Trophoblast cell (in vitro differentiated cells and primary cell): ENCODE results near the gene CREB5.
"Not testable (repeated sequence)": the region's sequence is repeated elsewhere in the genome, so short reads cannot be mapped to it uniquely, and the experiment has no call there.

ENCODE experiments used
- DNase-seq, 2 donors: peaks; one replicate each; pipeline ENCODE4 v3.0.0-alpha.2; 2016
- H2AFZ ChIP-seq: 2 replicates; pipeline ENCODE4 v1.6.1; 2013; ENCODE audit warnings: low read length, moderate library complexity, mild to moderate bottlenecking; ENCODE audit not compliant: insufficient read depth, poor library complexity
- H2AK5ac ChIP-seq: 2 replicates; pipeline ENCODE4 v1.6.1; 2013; ENCODE audit warnings: mild to moderate bottlenecking, low read length
- H2BK120ac ChIP-seq: 2 replicates; pipeline ENCODE4 v1.6.1; 2013; ENCODE audit warnings: low read length, mild to moderate bottlenecking, moderate library complexity; ENCODE audit not compliant: insufficient read depth, poor library complexity
- H2BK12ac ChIP-seq: 2 replicates; pipeline ENCODE4 v1.6.1; 2013; ENCODE audit warnings: mild to moderate bottlenecking, low read length, moderate library complexity
- H2BK5ac ChIP-seq: 2 replicates; pipeline ENCODE4 v1.6.1; 2013; ENCODE audit warnings: low read length, low read depth, moderate library complexity, mild to moderate bottlenecking; ENCODE audit not compliant: poor library complexity
- H3K14ac ChIP-seq: 2 replicates; pipeline ENCODE4 v1.6.1; 2013; ENCODE audit warnings: mild to moderate bottlenecking, low read length
- H3K18ac ChIP-seq: 2 replicates; pipeline ENCODE4 v1.6.1; 2013; ENCODE audit warnings: mild to moderate bottlenecking, low read length
- H3K23ac ChIP-seq: 2 replicates; pipeline ENCODE4 v1.6.1; 2013; ENCODE audit warnings: low read length
- H3K27ac ChIP-seq: 2 replicates; pipeline ENCODE4 v1.5.1; 2013; ENCODE audit warnings: low read depth, mild to moderate bottlenecking, inconsistent platforms, low read length, moderate library complexity
- H3K27me3 ChIP-seq: 2 replicates; pipeline ENCODE4 v1.6.1; 2013; ENCODE audit warnings: inconsistent platforms, mild to moderate bottlenecking, low read length, moderate library complexity; ENCODE audit not compliant: insufficient read depth
- H3K36me3 ChIP-seq, 2 experiments: 1 replicate in 1 of 2; 2 replicates in 1 of 2; pipeline ENCODE4 v1.6.1; 2013; ENCODE audit warnings: low read length in 2 of 2, mild to moderate bottlenecking in 2 of 2, moderate library complexity in 1 of 2; ENCODE audit not compliant: insufficient read depth in 2 of 2, control insufficient read depth in 1 of 2
- H3K4ac ChIP-seq: 2 replicates; pipeline ENCODE4 v1.6.1; 2013; ENCODE audit warnings: low read depth, mild to moderate bottlenecking, low read length, moderate library complexity
- H3K4me1 ChIP-seq, 2 experiments: 1 replicate in 1 of 2; 2 replicates in 1 of 2; pipeline ENCODE4 v1.6.1; 2013; ENCODE audit warnings: low read length in 2 of 2, mild to moderate bottlenecking in 2 of 2, moderate library complexity in 1 of 2; ENCODE audit not compliant: insufficient read depth in 2 of 2, control insufficient read depth in 1 of 2
- H3K4me2 ChIP-seq: 2 replicates; pipeline ENCODE4 v1.6.1; 2013; ENCODE audit warnings: inconsistent platforms, mild to moderate bottlenecking, low read length, moderate library complexity
- H3K4me3 ChIP-seq: 2 replicates; pipeline ENCODE4 v1.5.1; 2013; ENCODE audit warnings: mild to moderate bottlenecking, low read depth, low read length, inconsistent platforms
- H3K79me1 ChIP-seq: one replicate; pipeline ENCODE4 v1.6.1; 2013; ENCODE audit warnings: low read length
- H3K79me2 ChIP-seq: 2 replicates; pipeline ENCODE4 v1.6.1; 2013; ENCODE audit warnings: low read length, mild to moderate bottlenecking; ENCODE audit not compliant: control insufficient read depth, insufficient read depth, poor library complexity
- H3K9ac ChIP-seq: 2 replicates; pipeline ENCODE4 v1.6.1; 2013; ENCODE audit warnings: mild to moderate bottlenecking, low read length
- H3K9me3 ChIP-seq: 2 replicates; pipeline ENCODE4 v1.6.1; 2013; ENCODE audit warnings: low read depth, mild to moderate bottlenecking, control low read depth, inconsistent platforms, low read length; ENCODE audit not compliant: insufficient read depth
- H4K12ac ChIP-seq: 2 replicates; pipeline ENCODE4 v1.6.1; 2013; ENCODE audit warnings: low read depth, mild to moderate bottlenecking, low read length, moderate library complexity
- H4K8ac ChIP-seq: 2 replicates; pipeline ENCODE4 v1.6.1; 2013; ENCODE audit warnings: low read depth, mild to moderate bottlenecking, low read length, moderate library complexity
- H4K91ac ChIP-seq: one replicate; pipeline ENCODE4 v1.6.1; 2013; ENCODE audit warnings: low read depth, mild to moderate bottlenecking, low read length, moderate library complexity
- WGBS: extraction: QIAGEN DNeasy Blood & Tissue Kit; methylation state at CpG from one replicate; pipeline ENCODE4 v1.1.7; 2013; ENCODE audit warnings: missing lambda C conversion rate; ENCODE audit not compliant: insufficient read length, insufficient coverage; ENCODE audit errors: extremely low coverage; 5-methylcytosine and 5-hydroxymethylcytosine counted together

The CREB5 gene

GRCh38 chr7:28551331-28551730 lies 139.0 kb downstream of the CREB5 start:
- no peak for DNase-seq
- no peak overlapping the region for H2AFZ ChIP-seq
- no peak overlapping the region for H3K23ac ChIP-seq
- no peak overlapping the region for H3K4me3 ChIP-seq
- WGBS = no CpG with 5 or more reads among the region's 5 CpGs
- no peaks in the 10 kb centered on the region for H3K36me3 ChIP-seq
- H3K4me2 ChIP-seq = no peak overlapping the region
- H4K8ac ChIP-seq = no peak overlapping the region
- H2BK12ac ChIP-seq = no peak overlapping the region
- no peaks in the 10 kb centered on the region for H3K79me2 ChIP-seq
- H3K9me3 ChIP-seq = no peaks in the 10 kb centered on the region
- no peak overlapping the region for H3K14ac ChIP-seq
- H3K9ac ChIP-seq = no peak overlapping the region
- H2AK5ac ChIP-seq = no peak overlapping the region
- H2BK120ac ChIP-seq = no peak overlapping the region
- no peak overlapping the region for H4K12ac ChIP-seq
- no peaks in the 10 kb centered on the region for H3K27me3 ChIP-seq
- H2BK5ac ChIP-seq = no peak overlapping the region
- H3K27ac ChIP-seq = no peak overlapping the region
- H3K79me1 ChIP-seq = no peaks in the 10 kb centered on the region
- H3K18ac ChIP-seq = no peak overlapping the region
- no peaks in the 10 kb centered on the region for H3K4me1 ChIP-seq
- H4K91ac ChIP-seq = no peak overlapping the region
- no peak overlapping the region for H3K4ac ChIP-seq

DNA sequence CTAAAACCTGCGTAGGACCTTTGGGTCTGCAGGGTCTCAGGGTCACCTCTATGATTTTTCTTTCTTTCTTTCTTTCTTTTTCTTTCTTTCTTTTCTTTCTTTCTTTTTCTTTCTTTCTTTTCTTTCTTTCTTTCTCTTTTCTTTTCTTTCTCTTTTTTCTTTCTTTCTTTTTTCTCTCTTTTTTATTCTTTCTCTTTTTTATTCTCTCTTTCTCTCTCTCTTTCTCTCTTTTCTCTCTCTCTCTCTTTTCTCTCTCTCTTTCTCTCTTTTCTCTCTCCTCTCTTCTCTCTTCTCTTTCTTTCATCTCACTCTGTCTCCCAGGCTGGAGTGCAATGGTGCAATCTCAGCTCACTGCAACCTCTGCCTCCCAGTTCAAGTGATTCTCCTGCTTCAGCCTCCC lies 139.4 kb downstream of the CREB5 start:
- DNase-seq, H3K27me3 ChIP-seq, H3K79me1 ChIP-seq, H3K4me1 ChIP-seq, H3K9ac ChIP-seq, H3K23ac ChIP-seq, H2BK12ac ChIP-seq, H3K27ac ChIP-seq, H3K18ac ChIP-seq, H2BK120ac ChIP-seq, H3K36me3 ChIP-seq, H3K79me2 ChIP-seq, H4K12ac ChIP-seq, H2AK5ac ChIP-seq, H4K8ac ChIP-seq, H3K4me2 ChIP-seq, H3K14ac ChIP-seq, H2BK5ac ChIP-seq, H4K91ac ChIP-seq, H3K9me3 ChIP-seq, H2AFZ ChIP-seq, H3K4me3 ChIP-seq, H3K4ac ChIP-seq: not testable (repeated sequence)
- WGBS = no CpG with 5 or more reads among the region's 1 CpG

DNA sequence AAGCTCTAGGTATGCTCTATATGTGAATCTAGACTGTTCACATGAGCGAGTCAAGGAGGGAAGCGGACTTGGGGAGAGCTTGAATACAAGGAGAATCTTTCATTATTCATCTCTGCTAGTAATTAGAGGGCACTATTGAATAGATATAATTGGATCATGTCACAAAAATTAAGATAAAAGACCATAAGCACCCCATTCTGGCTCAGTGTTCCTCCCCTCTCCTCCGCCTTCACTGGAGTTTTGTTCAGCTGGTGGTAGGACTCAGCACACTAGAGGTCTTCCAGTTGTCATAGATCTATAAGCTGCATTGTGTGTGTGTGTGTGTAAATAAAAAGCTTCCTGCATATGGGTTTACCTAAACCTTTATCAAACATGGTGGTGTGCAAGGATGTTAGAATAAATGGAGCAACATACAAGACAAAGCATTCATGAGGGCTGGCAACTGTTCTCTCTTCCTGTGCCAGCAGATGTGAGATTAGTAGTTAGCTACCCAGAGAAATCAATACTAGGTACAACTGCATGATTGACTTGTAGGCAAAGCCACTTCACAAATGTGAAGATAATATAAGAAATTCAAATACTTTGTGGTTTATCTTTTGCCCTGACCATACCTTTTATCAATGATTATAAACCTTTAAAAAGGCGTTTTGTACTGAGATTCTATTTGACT lies 142.6 kb downstream of the CREB5 start:
- Histone ChIP-seq H2AK5ac (no peak overlapping the region), H2AFZ (no peak overlapping the region), H3K14ac (no peak overlapping the region), H3K4ac (no peak overlapping the region), H4K91ac (no peak overlapping the region), H2BK5ac (no peak overlapping the region), H3K9ac (no peak overlapping the region), H3K23ac (no peak overlapping the region), H3K36me3 (no peaks in the 10 kb centered on the region), H3K27ac (no peak overlapping the region), H3K4me2 (no peak overlapping the region), H3K18ac (no peak overlapping the region), H2BK12ac (no peak overlapping the region), H2BK120ac (no peak overlapping the region), H3K4me1 (peaks cover 0 to 2% of the 10 kb centered on the region in 2 experiments), H3K79me1 (no peaks in the 10 kb centered on the region), H3K79me2 (no peaks in the 10 kb centered on the region), H3K9me3 (no peaks in the 10 kb centered on the region), H4K12ac (no peak overlapping the region), H4K8ac (no peak overlapping the region), H3K4me3 (no peak overlapping the region), H3K27me3 (no peaks in the 10 kb centered on the region)
- DNase-seq = no peak
- WGBS = no CpG with 5 or more reads among the region's 4 CpGs

- Histone ChIP-seq H3K9me3 (no peaks in the 10 kb centered on the region), H3K4me3 (no peak overlapping the region), H2BK120ac (no peak overlapping the region), H3K23ac (no peak overlapping the region), H2BK12ac (no peak overlapping the region), H3K14ac (no peak overlapping the region), H2AFZ (no peak overlapping the region), H3K4me2 (no peak overlapping the region), H3K4me1 (peaks cover 0 to 2% of the 10 kb centered on the region in 2 experiments), H4K91ac (no peak overlapping the region), H3K79me2 (no peaks in the 10 kb centered on the region), H3K9ac (no peak overlapping the region), H4K12ac (no peak overlapping the region), H4K8ac (no peak overlapping the region), H3K18ac (no peak overlapping the region), H2AK5ac (no peak overlapping the region), H3K79me1 (no peaks in the 10 kb centered on the region), H3K4ac (no peak overlapping the region), H3K27me3 (no peaks in the 10 kb centered on the region), H2BK5ac (no peak overlapping the region), H3K27ac (no peak overlapping the region), H3K36me3 (no peaks in the 10 kb centered on the region)
- no peak for DNase-seq
- WGBS = no CpG with 5 or more reads among the region's 8 CpGs
Observed at GRCh38 chr7:28556025-28556424, 143.7 kb downstream of the CREB5 start.
